GM12864 (cell line): ENCODE results near the gene LIPE.

Experiments
- DNase-seq: peaks from one replicate; pipeline ENCODE4 v3.0.0-alpha.2; 2011; ENCODE audit warnings: low read depth
- H3K4me3 ChIP-seq: 2 replicates; pipeline ENCODE4 v1.5.1; 2011; ENCODE audit warnings: mild to moderate bottlenecking, low read depth, low read length, control low read depth
- TF ChIP-seq, protein P1 (sequence below): IDR thresholded peaks from 2 replicates; pipeline ENCODE4 v1.5.1; 2011; ENCODE audit warnings: low read depth, mild to moderate bottlenecking, moderate library complexity, low read length, control low read depth, inconsistent platforms; ENCODE audit errors: missing control alignments

Gene LIPE

GRCh38 chr19:42396381-42397262 lies 30.6 kb downstream of the LIPE start:
- peak; percentile 96 for DNase-seq
- peak overlapping the region; percentile 94 for H3K4me3 ChIP-seq
- TF ChIP-seq, protein P1, sequence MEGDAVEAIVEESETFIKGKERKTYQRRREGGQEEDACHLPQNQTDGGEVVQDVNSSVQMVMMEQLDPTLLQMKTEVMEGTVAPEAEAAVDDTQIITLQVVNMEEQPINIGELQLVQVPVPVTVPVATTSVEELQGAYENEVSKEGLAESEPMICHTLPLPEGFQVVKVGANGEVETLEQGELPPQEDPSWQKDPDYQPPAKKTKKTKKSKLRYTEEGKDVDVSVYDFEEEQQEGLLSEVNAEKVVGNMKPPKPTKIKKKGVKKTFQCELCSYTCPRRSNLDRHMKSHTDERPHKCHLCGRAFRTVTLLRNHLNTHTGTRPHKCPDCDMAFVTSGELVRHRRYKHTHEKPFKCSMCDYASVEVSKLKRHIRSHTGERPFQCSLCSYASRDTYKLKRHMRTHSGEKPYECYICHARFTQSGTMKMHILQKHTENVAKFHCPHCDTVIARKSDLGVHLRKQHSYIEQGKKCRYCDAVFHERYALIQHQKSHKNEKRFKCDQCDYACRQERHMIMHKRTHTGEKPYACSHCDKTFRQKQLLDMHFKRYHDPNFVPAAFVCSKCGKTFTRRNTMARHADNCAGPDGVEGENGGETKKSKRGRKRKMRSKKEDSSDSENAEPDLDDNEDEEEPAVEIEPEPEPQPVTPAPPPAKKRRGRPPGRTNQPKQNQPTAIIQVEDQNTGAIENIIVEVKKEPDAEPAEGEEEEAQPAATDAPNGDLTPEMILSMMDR = no peak

- no peak overlapping the region for H3K4me3 ChIP-seq
- TF ChIP-seq, protein P1 = no peak
- no peak for DNase-seq
Observed at GRCh38 chr19:42394751-42395150, 32.4 kb downstream of the LIPE start.

DNA sequence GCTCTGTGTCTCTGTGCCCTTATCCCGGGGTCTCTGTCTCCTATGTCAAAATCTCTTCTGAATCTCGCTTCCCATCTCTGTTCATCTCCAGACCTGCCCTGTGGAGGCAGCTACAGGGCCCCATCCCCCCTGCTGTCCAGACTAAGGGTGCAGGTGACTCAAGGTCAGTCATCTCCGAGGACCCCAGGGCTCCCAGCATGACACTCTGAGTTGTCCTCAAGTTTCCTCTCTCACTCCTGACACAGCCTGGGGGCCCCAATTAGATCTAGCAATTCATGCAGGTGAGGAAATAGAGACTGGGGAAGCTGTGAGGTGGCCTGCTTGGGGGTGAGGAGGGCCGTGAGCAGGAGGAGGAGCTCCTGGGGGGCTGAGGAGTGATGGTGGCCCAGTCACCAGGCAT lies 35.0 kb downstream of the LIPE start:
- TF ChIP-seq, protein P1 = no peak
- DNase-seq = no peak
- no peak overlapping the region for H3K4me3 ChIP-seq

DNA sequence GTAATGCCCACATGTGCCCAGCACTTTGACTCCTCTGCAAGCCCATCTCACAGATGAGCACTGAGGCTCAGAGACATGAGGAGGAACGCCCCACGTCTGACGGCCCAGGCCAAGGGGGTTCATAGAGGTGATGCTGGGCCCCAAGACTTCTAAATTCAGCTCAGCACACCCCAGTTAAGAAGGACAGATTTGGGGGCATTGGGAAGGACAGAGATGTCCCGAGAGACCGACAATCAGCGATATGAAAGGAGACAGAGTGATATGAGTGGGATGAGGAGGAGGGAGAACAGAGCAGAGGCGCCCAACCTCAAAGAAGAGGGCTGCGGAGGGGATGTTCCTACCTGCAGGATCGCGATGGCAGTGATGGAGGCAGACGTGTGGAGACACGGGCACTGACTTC lies 37.3 kb downstream of the LIPE start, which contains the start of gene CNFN:
CNFN (minus strand) TSS at position 399 of the 400 bp plus-strand sequence. CDS start 1,260 bp downstream, outside the sequence.
- TF ChIP-seq, protein P1 = no peak
- no peak within 1 kb of the TSS for H3K4me3 ChIP-seq
- no peak for DNase-seq

DNA sequence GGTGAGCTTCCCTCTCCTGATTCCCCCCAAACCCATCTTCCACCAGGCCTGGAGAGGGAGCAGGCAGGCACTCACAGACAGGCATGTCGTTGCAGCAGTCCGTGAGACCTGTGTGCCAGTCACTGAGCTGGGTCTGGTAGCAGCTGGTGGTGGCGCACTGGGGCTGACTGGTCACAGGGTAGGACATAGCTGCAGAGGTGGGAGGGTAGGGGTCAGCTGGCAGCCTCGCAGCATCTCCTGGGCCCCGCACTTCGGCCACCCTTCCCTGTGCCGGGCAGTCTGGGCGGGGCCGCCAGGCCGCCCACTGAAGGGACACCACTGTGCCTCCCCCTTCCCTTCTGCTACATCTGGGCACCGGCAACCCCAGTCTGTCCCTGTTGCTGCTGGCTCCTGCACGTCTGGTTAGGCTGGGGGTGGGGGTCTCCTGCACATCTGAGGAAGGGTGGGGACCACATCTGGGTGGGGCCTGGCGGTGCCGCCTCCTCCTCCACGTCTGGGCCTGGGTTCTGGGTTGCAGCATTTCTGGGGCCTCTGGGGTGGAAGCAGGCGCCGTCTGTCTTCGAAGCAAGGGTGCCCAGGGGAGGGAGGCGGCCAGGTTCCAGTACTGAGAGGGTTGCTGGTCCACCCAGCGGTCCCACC lies 38.2 kb downstream of the LIPE start:
- no peak for DNase-seq
- no peak overlapping the region for H3K4me3 ChIP-seq
- TF ChIP-seq, protein P1 = no peak

- TF ChIP-seq, protein P1 = peak; percentile 43
- peak overlapping the region; percentile 42 for H3K4me3 ChIP-seq
- no peak for DNase-seq
Observed at GRCh38 chr19:42386974-42387707, 40.0 kb downstream of the LIPE start.
